Stimulated activated CD8-positive, alpha-beta memory T cell treated with anti-CD3 and anti-CD28 coated beads, Interleukin-4, amount 100 ng/mL, for 4 hours (primary cell): ENCODE data around the gene RNF144A.
"Not testable (repeated sequence)": the region's sequence is repeated elsewhere in the genome, so short reads cannot be mapped to it uniquely, and the experiment has no call there.

ENCODE experiments used
- DNase-seq, 2 donors: peaks; one replicate each; pipeline ENCODE4 v3.0.0-alpha.2; 2020; ENCODE audit warnings: low read depth in 2 of 2, low spot score in 1 of 2

Gene RNF144A

GRCh38 chr2:6917071-6917760, at the start of gene RNF144A:
Gene RNF144A (plus strand): TSS chr2:6917412. CDS start chr2:6996927, 79,515 bp downstream.
- peak; percentile 34 to 40 for DNase-seq

DNA sequence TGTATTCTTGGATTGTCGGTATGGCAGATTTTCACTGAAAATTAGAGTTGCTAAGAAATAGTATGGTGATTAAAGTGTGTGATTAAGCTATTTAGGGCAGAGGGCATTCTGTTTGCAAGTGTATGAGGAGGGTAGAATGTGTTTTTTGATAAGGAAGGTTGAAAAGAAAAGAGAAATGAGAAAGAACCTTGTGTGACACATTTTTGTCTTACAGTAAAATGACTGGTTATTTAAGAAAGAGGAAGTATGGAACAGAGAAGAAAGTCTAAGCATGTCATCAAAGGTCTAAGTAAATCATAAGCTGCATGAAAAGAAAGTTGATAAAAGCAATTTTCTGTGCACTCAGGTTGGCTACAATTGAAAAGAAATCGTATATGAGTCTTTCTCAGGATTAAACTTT, 44.8 kb upstream of the RNF144A start:
- no peak for DNase-seq

- no peak for DNase-seq
These were observed 43.2 kb upstream of the RNF144A start for GRCh38 chr2:6874032-6874431.

GRCh38 chr2:6876309-6876708, 40.9 kb upstream of the RNF144A start:
- DNase-seq, result no peak

DNA sequence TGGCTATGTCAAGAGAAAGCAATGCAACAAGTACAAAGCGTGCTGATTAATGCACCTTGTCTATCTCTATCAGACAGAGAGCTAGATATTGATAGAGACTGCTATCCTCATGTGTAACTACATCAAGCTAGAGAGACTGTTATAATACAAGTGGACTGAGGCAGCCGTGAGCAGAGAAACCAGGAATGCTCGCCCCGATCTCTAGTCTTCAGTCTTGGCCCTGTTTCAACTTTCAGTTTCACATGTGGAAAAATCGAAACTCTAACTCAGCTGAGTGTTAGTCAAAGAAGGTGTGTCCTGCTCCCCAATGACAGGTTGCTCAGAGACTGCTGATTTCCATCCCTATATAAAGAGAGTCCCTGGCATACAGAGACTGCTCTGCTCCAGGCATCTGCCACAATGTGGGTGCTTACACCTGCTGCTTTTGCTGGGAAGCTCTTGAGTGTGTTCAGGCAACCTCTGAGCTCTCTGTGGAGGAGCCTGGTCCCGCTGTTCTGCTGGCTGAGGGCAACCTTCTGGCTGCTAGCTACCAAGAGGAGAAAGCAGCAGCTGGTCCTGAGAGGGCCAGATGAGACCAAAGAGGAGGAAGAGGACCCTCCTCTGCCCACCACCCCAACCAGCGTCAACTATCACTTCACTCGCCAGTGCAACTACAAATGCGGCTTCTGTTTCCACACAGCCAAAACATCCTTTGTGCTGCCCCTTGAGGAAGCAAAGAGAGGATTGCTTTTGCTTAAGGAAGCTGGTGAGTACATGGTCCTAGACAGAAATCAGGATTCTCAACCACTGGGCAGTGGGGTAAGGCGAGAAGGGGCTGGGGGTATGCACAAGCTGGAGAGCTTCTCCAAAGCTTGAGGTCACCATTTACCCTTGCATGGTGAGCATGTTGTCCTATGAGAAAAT, 39.6 kb upstream of the RNF144A start, which contains the start of gene RSAD2:
TSS of gene RSAD2 (plus strand) at position 376 of the 903 bp plus-strand sequence. CDS start at position 400, 24 bp downstream.
- DNase-seq, result no peak

- no peak for DNase-seq
These were observed 38.7 kb upstream of the RNF144A start for GRCh38 chr2:6878549-6878948.

DNA sequence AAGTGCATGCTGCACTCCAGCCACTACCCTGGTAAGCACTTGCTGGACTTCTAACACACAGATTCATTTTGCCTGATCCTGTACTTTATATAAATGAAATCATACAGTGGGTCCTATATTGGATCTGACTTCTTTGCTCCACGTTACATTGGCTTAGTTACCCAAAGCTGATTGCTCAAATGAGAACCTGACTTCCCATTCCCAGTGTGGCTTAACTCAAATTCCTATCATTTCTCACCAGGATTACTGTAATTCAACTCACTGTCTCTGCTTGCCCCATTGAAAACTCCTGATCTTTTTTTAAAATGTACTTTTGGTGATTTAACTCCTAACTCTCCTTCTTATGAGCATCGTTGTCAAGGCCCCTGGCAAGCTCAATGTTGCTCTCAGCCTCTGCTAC, 38.2 kb upstream of the RNF144A start:
- no peak for DNase-seq

- DNase-seq, result no peak
These were observed 36.9 kb upstream of the RNF144A start for GRCh38 chr2:6880200-6880733.

GRCh38 chr2:6881046-6881445, 36.2 kb upstream of the RNF144A start:
- DNase-seq, result no peak

GRCh38 chr2:6881516-6881915, 35.7 kb upstream of the RNF144A start:
- DNase-seq, result no peak

DNA sequence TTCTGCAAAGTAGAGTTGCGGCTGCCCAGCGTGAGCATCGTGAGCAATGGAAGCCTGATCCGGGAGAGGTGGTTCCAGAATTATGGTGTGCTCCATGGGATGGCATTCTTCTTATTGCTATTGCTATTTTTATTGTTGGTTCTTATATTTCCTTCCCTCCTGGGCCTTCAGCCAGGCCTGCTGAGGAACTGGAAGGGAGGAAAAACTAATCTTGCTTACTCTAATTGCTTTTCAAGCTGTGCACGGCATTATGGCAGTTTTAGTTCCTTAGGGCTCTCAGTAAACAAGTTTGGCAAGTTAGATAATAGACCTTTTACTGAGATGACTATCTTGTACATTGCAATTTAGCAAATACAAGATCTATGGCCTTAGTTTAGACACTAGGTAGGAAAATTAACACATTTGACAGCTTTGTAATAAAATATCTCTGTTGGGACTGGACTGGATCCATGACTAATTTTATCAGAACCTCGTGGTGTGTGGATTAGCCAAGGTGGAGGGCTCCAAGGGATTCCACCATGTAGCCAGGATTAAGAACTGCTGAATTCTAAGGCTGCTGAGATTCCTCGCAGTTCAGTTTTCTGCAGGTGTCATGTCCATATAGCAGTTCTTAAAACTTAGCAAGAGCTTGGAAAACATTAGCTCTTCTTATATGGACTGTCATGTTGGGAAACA, 33.6 kb upstream of the RNF144A start:
- DNase-seq, result no peak

- no peak for DNase-seq
These were observed 31.7 kb upstream of the RNF144A start for GRCh38 chr2:6885551-6885950.

DNA sequence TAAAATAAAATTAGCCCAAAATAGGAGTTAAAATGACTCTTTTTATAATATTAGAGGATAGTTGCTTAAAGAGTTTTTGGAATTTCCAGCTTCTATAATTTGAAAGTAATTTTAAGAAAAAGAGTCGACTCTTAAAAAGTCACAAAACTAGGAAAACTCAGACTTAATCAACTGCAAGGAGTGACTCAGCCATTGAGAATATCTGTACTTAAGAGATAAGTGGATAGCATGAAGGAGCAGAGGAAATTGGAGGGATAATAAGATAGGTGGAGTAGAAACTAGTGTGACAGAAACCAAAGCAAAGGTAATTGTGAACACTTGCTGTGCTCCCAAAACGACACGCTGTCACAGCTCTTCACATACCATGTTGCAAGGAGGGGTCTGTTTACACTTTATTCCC, 31.2 kb upstream of the RNF144A start:
- no peak for DNase-seq

DNA sequence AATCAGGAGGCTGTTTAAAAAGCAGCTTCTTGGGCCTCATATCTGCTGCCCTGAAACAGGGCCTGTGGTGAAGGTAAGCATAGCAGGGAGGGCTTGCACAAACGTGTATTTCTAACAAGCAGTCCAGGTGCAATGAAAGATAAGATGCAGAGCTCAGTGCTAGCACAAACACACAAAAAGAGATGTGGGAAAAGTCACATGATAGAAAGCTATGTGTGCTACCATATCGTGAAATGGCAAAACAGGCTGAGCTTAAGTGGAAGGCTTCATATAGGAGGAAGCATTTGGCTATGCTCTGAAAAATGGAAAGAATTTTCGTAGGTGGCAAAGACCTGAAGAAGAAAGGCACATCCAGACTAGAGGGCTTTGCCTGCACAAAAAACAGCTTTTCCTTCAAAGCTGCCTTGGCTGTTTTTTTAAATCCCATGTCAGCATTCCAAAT, 29.4 kb upstream of the RNF144A start:
- no peak for DNase-seq

GRCh38 chr2:6888724-6889123, 28.5 kb upstream of the RNF144A start:
- no peak for DNase-seq

- no peak for DNase-seq
These were observed 23.2 kb upstream of the RNF144A start for GRCh38 chr2:6893876-6894482.

DNA sequence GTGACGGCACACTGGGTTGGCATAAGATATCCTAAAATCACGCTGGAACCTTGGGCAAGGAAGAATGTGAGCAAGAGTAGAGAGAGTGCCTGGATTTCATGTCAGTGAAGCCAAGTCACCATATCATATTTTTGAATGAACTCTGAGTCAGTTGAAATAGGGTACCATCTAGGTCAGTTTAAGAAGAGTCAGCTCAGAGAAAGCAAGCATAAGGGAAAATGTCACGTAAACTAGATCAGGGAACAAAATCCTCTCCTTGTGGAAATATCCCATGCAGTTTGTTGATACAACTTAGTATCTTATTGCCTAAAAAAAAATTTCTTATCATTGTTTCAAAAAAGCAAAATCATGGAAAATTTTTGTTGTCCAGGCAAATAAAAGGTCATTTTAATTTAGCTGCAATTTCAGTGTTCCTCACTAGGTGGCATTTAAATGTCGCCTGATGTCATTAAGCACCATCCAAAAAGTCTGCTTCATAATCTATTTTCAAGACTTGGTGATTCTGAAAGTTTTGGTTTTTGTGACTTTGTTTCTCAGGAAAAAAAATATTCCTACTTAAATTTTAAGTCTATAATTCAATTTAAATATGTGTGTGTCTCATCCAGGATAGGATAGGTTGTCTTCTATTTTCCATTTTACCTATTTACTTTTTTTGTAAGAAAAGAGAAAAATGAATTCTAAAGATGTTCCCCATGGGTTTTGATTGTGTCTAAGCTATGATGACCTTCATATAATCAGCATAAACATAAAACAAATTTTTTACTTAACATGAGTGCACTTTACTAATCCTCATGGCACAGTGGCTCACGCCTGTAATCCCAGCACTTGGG, 20.1 kb upstream of the RNF144A start:
- no peak for DNase-seq

DNA sequence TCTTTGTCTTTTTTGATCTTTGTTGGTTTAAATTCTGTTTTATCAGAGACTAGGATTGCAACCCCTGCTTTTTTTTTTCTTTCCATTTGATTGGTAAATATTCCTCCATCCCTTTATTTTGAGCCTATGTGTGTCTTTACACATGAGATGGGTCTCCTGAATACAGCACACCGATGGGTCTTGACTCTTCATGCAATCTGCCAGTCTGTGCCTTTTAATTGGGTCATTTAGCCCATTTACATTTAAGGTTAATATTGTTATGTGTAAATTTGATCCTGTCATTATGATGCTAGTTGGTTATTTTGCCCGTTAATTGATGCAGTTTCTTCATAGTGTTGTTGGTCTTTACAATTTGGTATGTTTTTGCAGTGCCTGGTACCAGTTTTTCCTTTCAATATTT, 14.6 kb upstream of the RNF144A start:
- not testable (repeated sequence) for DNase-seq

DNA sequence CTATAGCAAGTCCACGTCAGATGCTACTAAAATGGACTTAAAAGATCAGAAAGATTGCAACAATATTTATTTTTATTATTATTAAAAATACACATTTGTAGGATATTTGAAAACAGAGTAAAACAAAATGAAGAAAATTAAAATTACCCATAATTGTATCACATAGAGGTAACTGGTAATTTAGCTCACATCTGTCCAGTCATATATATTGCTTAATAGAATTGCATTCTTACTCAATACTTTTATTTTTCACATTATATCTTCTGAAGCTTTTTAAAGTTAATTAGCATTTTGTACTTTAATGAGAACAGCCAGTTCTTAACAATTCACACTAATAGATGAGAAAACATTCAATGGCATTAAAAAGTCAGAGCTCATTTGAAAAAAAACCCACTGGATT, 11.5 kb upstream of the RNF144A start:
- DNase-seq, result no peak

DNA sequence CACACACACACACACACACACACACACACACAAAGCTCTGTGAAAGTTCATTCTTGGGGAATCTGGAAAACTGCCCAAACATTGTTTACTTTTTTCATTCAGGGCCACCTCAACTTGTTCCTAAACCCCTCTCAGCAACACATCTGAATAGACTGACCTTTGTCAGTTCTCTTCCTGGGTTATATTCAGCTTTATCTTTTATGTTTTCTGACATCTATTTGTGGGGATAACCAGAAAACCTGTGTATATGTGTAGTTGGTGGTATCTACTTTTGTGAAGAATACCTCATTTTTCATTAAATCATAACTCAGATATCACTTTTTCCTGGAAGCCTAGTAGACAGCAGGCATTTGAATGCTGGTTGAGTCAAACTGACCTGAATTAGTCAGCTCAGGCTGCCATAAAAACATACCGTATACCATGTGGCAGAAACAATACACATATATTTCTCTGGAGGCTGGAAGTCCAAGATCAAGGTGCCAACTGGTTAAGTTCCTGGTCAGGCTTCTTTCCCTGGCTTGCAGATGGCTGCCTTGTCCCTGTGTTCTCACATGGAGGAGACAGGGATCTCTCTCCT, 11.0 kb upstream of the RNF144A start:
- no peak for DNase-seq
